Measurements from ENCODE around the gene PRCD. TPM values are rescaled to one million over a fixed set of nuclear protein-coding genes. Genes with fewer than 3 reads are reported as not detected.

The PRCD gene
- total RNA-seq, 6 experiments from 2014 or later, result 0.12 to 1.3 (median 0.22) TPM; not detected in 3

GRCh38 chr17:76588182-76588581 lies 48.3 kb downstream of the PRCD start:
- ATAC-seq, result peak; percentile 75 to 79 (median 76)
- Histone ChIP-seq H3K9me3 (no peaks in the 10 kb centered on the region), H3K27me3 (no peaks in the 10 kb centered on the region), H3K4me1 (peaks cover 0 to 19% (median 4%) of the 10 kb centered on the region in 4 donors), H3K27ac (no peak overlapping the region), H3K36me3 (no peaks in the 10 kb centered on the region), H3K4me3 (no peak overlapping the region)
- DNase-seq, result peak; percentile 66 to 92 (median 85)
- intact Hi-C loops (cut with DNase I), result no loop called here
- TF ChIP-seq POLR2A (IDR thresholded peaks at IDR 0.05), result no peak
- no peak for TF ChIP-seq CTCF (IDR thresholded peaks at IDR 0.05)

- ATAC-seq (no peak), DNase-seq (no peak)
- Histone ChIP-seq H3K4me1 (peaks cover 0 to 17% (median 8%) of the 10 kb centered on the region in 4 donors), H3K27me3 (no peaks in the 10 kb centered on the region), H3K9me3 (no peaks in the 10 kb centered on the region), H3K36me3 (no peaks in the 10 kb centered on the region), H3K27ac (no peak overlapping the region), H3K4me3 (no peak overlapping the region)
- intact Hi-C loops (cut with DNase I), result no loop called here
- WGBS (ENCODE audit: insufficient coverage, low coverage, low lambda C conversion rate, missing lambda C conversion rate), result 90% methylated on average over 7 of the region's 8 CpGs
- no peak for TF ChIP-seq POLR2A (IDR thresholded peaks at IDR 0.05)
Measured at GRCh38 chr17:76593384-76593826, 53.6 kb downstream of the PRCD start.

- H3K4me1 ChIP-seq, result peaks cover 0 to 15% (median 6%) of the 10 kb centered on the region in 4 donors
- no peaks in the 10 kb centered on the region for H3K27me3 ChIP-seq
- no peaks in the 10 kb centered on the region for H3K9me3 ChIP-seq
- intact Hi-C loops (cut with DNase I), result no loop called here
- ATAC-seq, result no peak
- no peak overlapping the region for H3K4me3 ChIP-seq
- no peak for TF ChIP-seq POLR2A (IDR thresholded peaks at IDR 0.05)
- no peak for TF ChIP-seq CTCF (IDR thresholded peaks at IDR 0.05)
- H3K36me3 ChIP-seq, result no peaks in the 10 kb centered on the region
- no peak overlapping the region for H3K27ac ChIP-seq
- 78% methylated on average over 2 of the region's 4 CpGs for WGBS (ENCODE audit: insufficient coverage, low coverage, low lambda C conversion rate, missing lambda C conversion rate)
- DNase-seq, result no peak
Measured at GRCh38 chr17:76593959-76594358, 54.1 kb downstream of the PRCD start.

GRCh38 chr17:76594690-76595089 lies 54.8 kb downstream of the PRCD start:
- Histone ChIP-seq H3K27ac (no peak overlapping the region), H3K36me3 (no peaks in the 10 kb centered on the region), H3K27me3 (no peaks in the 10 kb centered on the region), H3K9me3 (no peaks in the 10 kb centered on the region), H3K4me1 (peaks cover 0 to 15% (median 6%) of the 10 kb centered on the region in 4 donors), H3K4me3 (no peak overlapping the region)
- DNase-seq (no peak), ATAC-seq (no peak)
- 69% methylated on average over 2 of the region's 3 CpGs for WGBS (ENCODE audit: insufficient coverage, low coverage, low lambda C conversion rate, missing lambda C conversion rate)
- intact Hi-C loops (cut with DNase I), result no loop called here
- TF ChIP-seq POLR2A (IDR thresholded peaks at IDR 0.05) (no peak), CTCF (IDR thresholded peaks at IDR 0.05) (no peak)

Small RNA genes lying within 50 kb of the gene (small RNA-seq; reads per million reads assigned to genes)
- gene SNORD1A, result 0 reads per million in 2 experiments
- gene SNORD1B, result 822 to 1,156 reads per million in 2 experiments

Other genes with a start within 250 kb of the PRCD start
- gene QRICH2, start 231.8 kb upstream of the PRCD start, total RNA-seq, result 1 to 10 TPM in 4 of 6 experiments, under 1 TPM in 2; 0.43 to 2.2 (median 1.5) TPM
- gene PRPSAP1, start 186.1 kb upstream of the PRCD start, total RNA-seq, result 10 to 100 TPM; 39.3 to 55.6 (median 45.1) TPM
- gene SPHK1, start 155.4 kb upstream of the PRCD start, total RNA-seq, result 1 to 10 TPM in 4 of 6 experiments, under 1 TPM in 2; 0.35 to 2.6 (median 1.5) TPM
- 10 to 100 TPM in 5 of 6 experiments, 1 to 10 TPM in 1; 10.0 to 12.9 (median 12.0) TPM for gene UBE2O, start 86.9 kb upstream of the PRCD start, total RNA-seq
- gene AANAT, start 72.4 kb upstream of the PRCD start, total RNA-seq, result not detected
- gene RHBDF2, start 38.6 kb upstream of the PRCD start, total RNA-seq, result 10 to 100 TPM in 3 of 6 experiments, 1 to 10 TPM in 3; 7.1 to 18.6 (median 11.0) TPM
- gene CYGB, start 2.3 kb upstream of the PRCD start, total RNA-seq, result 1 to 10 TPM; 1.8 to 4.1 (median 3.1) TPM
- gene ST6GALNAC2, start 45.8 kb downstream of the PRCD start, total RNA-seq, result 1 to 10 TPM in 5 of 6 experiments, under 1 TPM in 1; 0.81 to 5.0 (median 2.3) TPM
- 1 to 10 TPM in 1 of 6 experiments, under 1 TPM in 2, not detected in 3; 0.42 to 1.4 (median 0.62) TPM for gene ST6GALNAC1, start 103.7 kb downstream of the PRCD start, total RNA-seq
- 10 to 100 TPM in 5 of 6 experiments, 1 to 10 TPM in 1; 7.7 to 25.4 (median 15.3) TPM for gene MXRA7, start 170.9 kb downstream of the PRCD start, total RNA-seq
- gene JMJD6, start 186.6 kb downstream of the PRCD start, total RNA-seq, result 10 to 100 TPM in 5 of 6 experiments, 1 to 10 TPM in 1; 10.0 to 15.8 (median 11.1) TPM
- gene METTL23, start 186.8 kb downstream of the PRCD start, total RNA-seq, result 10 to 100 TPM; 16.0 to 25.0 (median 18.7) TPM
- gene SRSF2, start 197.3 kb downstream of the PRCD start, total RNA-seq, result 100 to 1,000 TPM in 1 of 6 experiments, 10 to 100 TPM in 5; 62.4 to 106 (median 86.0) TPM
- gene MFSD11, start 198.1 kb downstream of the PRCD start, total RNA-seq, result 10 to 100 TPM in 5 of 6 experiments, 1 to 10 TPM in 1; 8.5 to 16.3 (median 15.3) TPM

Data from right lobe of liver (tissue), 6 donors.